Mesendoderm (in vitro differentiated cells): Measurements from ENCODE around the gene RPS15A.
"Not testable (repeated sequence)": the region's sequence is repeated elsewhere in the genome, so short reads cannot be mapped to it uniquely, and the experiment has no call there.

ENCODE experiments used
- DNase-seq: peaks from one replicate; pipeline ENCODE4 v3.0.0; 2013
- H2AK5ac ChIP-seq: 2 replicates; pipeline ENCODE4 v1.6.1; 2013; ENCODE audit warnings: low read length, inconsistent platforms
- H2BK120ac ChIP-seq: 2 replicates; pipeline ENCODE4 v1.6.1; 2013; ENCODE audit warnings: low read depth, mild to moderate bottlenecking, low read length, moderate library complexity, mixed read lengths
- H2BK15ac ChIP-seq: replicated peaks from 2 replicates; pipeline ENCODE4 v1.6.1; 2013; ENCODE audit warnings: low read depth, mild to moderate bottlenecking, moderate library complexity
- H2BK5ac ChIP-seq: 2 replicates; pipeline ENCODE4 v1.6.1; 2013; ENCODE audit warnings: low read length, inconsistent platforms
- H3K18ac ChIP-seq: 2 replicates; pipeline ENCODE4 v1.6.1; 2013; ENCODE audit warnings: mild to moderate bottlenecking, low read length, mixed read lengths
- H3K23ac ChIP-seq: one replicate; pipeline ENCODE4 v1.6.1; 2013; ENCODE audit warnings: low read length
- H3K27ac ChIP-seq: 2 replicates; pipeline ENCODE4 v1.5.1; 2013; ENCODE audit warnings: low read depth, mild to moderate bottlenecking, inconsistent platforms, low read length, moderate library complexity
- H3K27me3 ChIP-seq: 2 replicates; pipeline ENCODE4 v1.6.1; 2013; ENCODE audit warnings: low read length, control low read depth, mild to moderate bottlenecking, inconsistent platforms; ENCODE audit not compliant: insufficient read depth, poor library complexity
- H3K36me3 ChIP-seq: 2 replicates; pipeline ENCODE4 v1.6.1; 2013; ENCODE audit warnings: low read length, inconsistent platforms; ENCODE audit not compliant: control insufficient read depth, insufficient read depth
- H3K4ac ChIP-seq: one replicate; pipeline ENCODE4 v1.6.1; 2013; ENCODE audit warnings: low read depth, mild to moderate bottlenecking, low read length, moderate library complexity
- H3K4me1 ChIP-seq: 2 replicates; pipeline ENCODE4 v1.6.1; 2013; ENCODE audit warnings: low read depth, low read length, inconsistent platforms; ENCODE audit not compliant: control insufficient read depth
- H3K4me2 ChIP-seq: 2 replicates; pipeline ENCODE4 v1.6.1; 2013; ENCODE audit warnings: low read length
- H3K4me3 ChIP-seq: 2 replicates; pipeline ENCODE4 v1.5.1; 2013; ENCODE audit warnings: mild to moderate bottlenecking, low read length
- H3K56ac ChIP-seq: one replicate; pipeline ENCODE4 v1.6.1; 2013; ENCODE audit warnings: low read length
- H3K79me1 ChIP-seq: 2 replicates; pipeline ENCODE4 v1.6.1; 2013; ENCODE audit warnings: low read length, inconsistent platforms
- H3K79me2 ChIP-seq: 2 replicates; pipeline ENCODE4 v1.6.1; 2013; ENCODE audit warnings: mild to moderate bottlenecking, low read length; ENCODE audit not compliant: control insufficient read depth, insufficient read depth
- H3K9ac ChIP-seq: 2 replicates; pipeline ENCODE4 v1.6.1; 2013; ENCODE audit warnings: low read length, inconsistent platforms
- H4K5ac ChIP-seq: one replicate; pipeline ENCODE4 v1.6.1; 2013; ENCODE audit warnings: low read length
- H4K8ac ChIP-seq: one replicate; pipeline ENCODE4 v1.6.1; 2013; ENCODE audit warnings: low read depth, mild to moderate bottlenecking, control low read depth, low read length, moderate library complexity
- WGBS: extraction: QIAGEN DNeasy Blood & Tissue Kit; methylation state at CpG from one replicate; pipeline ENCODE4 v1.1.7; 2013; ENCODE audit warnings: low lambda C conversion rate, missing lambda C conversion rate; ENCODE audit not compliant: insufficient coverage; ENCODE audit errors: extremely low coverage; 5-methylcytosine and 5-hydroxymethylcytosine counted together

Gene RPS15A

GRCh38 chr16:18776334-18776733 lies 13.8 kb downstream of the RPS15A start:
- H3K4ac ChIP-seq, H4K8ac ChIP-seq, H3K23ac ChIP-seq, H3K18ac ChIP-seq, H3K79me2 ChIP-seq, H3K79me1 ChIP-seq, H2AK5ac ChIP-seq, H3K9ac ChIP-seq, H3K27me3 ChIP-seq, H3K27ac ChIP-seq, H3K4me2 ChIP-seq, H3K36me3 ChIP-seq, DNase-seq, H2BK120ac ChIP-seq, H3K4me1 ChIP-seq, H3K56ac ChIP-seq, H2BK15ac ChIP-seq, H2BK5ac ChIP-seq, H4K5ac ChIP-seq, H3K4me3 ChIP-seq: not testable (repeated sequence)
- WGBS, result no CpG with 5 or more reads among the region's 5 CpGs

DNA sequence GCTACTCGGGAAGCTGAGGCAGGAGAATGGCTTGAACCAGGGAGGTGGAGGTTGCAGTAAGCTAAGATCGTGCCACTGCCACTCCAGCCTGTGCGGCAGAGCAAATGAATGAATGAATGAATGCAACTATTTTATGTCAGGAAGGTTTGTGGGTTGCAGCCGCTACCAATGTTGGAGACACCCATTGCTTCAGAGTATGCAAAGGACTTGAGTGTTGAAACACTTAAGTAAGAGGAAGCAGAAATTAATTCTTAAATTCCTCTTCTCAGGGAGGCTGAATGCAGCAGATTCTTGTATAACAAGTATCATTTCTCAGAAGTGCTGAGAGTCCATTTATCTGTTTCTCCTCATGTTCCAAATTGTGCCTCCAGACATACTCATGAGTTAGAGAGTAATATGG lies 15.5 kb downstream of the RPS15A start:
- not testable (repeated sequence) for H2BK5ac ChIP-seq, H2BK15ac ChIP-seq, H3K36me3 ChIP-seq, DNase-seq, H2AK5ac ChIP-seq, H3K4me2 ChIP-seq, H3K18ac ChIP-seq, H3K4ac ChIP-seq, H3K27me3 ChIP-seq, H3K23ac ChIP-seq, H4K8ac ChIP-seq, H3K4me1 ChIP-seq, H3K9ac ChIP-seq, H3K4me3 ChIP-seq, H3K27ac ChIP-seq, H3K79me2 ChIP-seq, H4K5ac ChIP-seq, H3K79me1 ChIP-seq, H2BK120ac ChIP-seq, H3K56ac ChIP-seq
- no CpG with 5 or more reads among the region's 4 CpGs for WGBS

GRCh38 chr16:18772171-18772570 lies 18.0 kb downstream of the RPS15A start:
- not testable (repeated sequence) for DNase-seq, H2BK5ac ChIP-seq
- no CpG with 5 or more reads among the region's 7 CpGs for WGBS

DNA sequence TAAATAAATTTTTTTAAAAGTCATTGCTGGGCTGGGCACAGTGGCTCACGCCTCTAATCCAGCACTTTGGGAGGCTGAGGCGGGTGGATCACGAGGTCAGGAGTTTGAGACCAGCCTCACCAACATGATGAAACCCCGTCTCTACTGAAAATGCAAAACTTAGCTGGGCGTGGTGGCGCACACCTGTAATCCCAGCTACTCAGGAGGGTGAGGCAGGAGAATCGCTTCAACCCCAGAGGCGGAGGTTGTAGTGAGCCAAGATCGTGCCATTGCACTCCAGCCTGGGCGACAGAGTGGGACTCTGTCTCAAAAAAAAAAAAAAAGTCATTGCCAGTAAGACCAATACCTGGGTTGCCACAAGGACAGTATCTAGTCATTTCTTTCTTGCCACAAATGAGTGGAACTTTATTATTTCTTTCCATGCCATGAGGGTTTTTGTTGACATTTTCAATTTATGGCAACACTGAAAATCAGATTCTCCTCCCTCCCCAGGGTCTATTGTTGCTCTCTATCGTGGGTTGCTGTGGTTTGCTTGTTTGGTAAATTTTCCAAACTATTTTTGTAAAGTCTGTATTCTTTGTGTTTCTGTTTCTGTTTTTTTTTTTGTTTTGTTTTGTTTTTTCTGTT lies 19.7 kb downstream of the RPS15A start:
- not testable (repeated sequence) for H3K9ac ChIP-seq, H2AK5ac ChIP-seq, H2BK120ac ChIP-seq, H3K4me1 ChIP-seq, H4K8ac ChIP-seq, H2BK5ac ChIP-seq, H3K4me3 ChIP-seq, H3K23ac ChIP-seq, H3K27ac ChIP-seq, H3K36me3 ChIP-seq, H3K18ac ChIP-seq, H3K56ac ChIP-seq, H4K5ac ChIP-seq, H3K79me1 ChIP-seq, H2BK15ac ChIP-seq, H3K4ac ChIP-seq, H3K79me2 ChIP-seq, H3K4me2 ChIP-seq, H3K27me3 ChIP-seq, DNase-seq
- WGBS, result no CpG with 5 or more reads among the region's 11 CpGs

More at GRCh38 chr16:18772171-18772570, 18.0 kb downstream of the RPS15A start:
- H3K27me3 ChIP-seq, H3K4me1 ChIP-seq, H3K23ac ChIP-seq, H2BK15ac ChIP-seq, H3K36me3 ChIP-seq, H3K79me2 ChIP-seq, H3K4me2 ChIP-seq, H3K79me1 ChIP-seq, H3K18ac ChIP-seq, H3K27ac ChIP-seq, H2BK120ac ChIP-seq, H3K56ac ChIP-seq, H3K4ac ChIP-seq, H3K9ac ChIP-seq, H4K5ac ChIP-seq, H3K4me3 ChIP-seq, H4K8ac ChIP-seq, H2AK5ac ChIP-seq: not testable (repeated sequence)

GRCh38 chr16:18767217-18767616 lies 22.9 kb downstream of the RPS15A start:
- not testable (repeated sequence) for H2BK5ac ChIP-seq, H3K36me3 ChIP-seq, H3K4me1 ChIP-seq, H3K27me3 ChIP-seq, DNase-seq, H3K4ac ChIP-seq, H3K79me1 ChIP-seq, H4K5ac ChIP-seq, H3K18ac ChIP-seq, H3K79me2 ChIP-seq, H3K4me3 ChIP-seq, H3K56ac ChIP-seq, H4K8ac ChIP-seq, H2BK120ac ChIP-seq, H3K4me2 ChIP-seq, H2AK5ac ChIP-seq, H3K23ac ChIP-seq, H3K27ac ChIP-seq, H2BK15ac ChIP-seq, H3K9ac ChIP-seq
- WGBS, result no CpG with 5 or more reads among the region's 7 CpGs

DNA sequence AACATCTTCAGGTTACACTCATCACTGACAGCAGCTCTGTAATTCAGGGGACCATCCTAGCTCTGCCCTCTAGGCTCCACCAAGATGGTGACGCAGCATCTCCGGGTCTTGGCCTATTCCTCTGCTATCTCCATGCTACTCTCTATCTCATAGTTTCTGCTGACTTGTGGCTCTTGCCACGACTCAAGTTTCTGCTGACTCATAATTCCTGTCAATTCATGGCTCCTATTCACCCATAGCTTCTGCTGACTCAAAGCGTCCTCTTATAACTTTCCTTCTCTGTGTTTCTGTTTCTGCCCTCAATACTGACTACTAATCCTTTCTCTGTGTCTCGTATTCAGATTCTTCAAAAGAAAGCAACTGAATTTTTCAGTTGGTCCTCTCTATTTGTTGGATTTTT lies 27.4 kb downstream of the RPS15A start:
- not testable (repeated sequence) for H2BK5ac ChIP-seq, H3K23ac ChIP-seq, H3K4me2 ChIP-seq, H3K36me3 ChIP-seq, H2AK5ac ChIP-seq, H3K79me2 ChIP-seq, DNase-seq, H3K18ac ChIP-seq, H3K4me1 ChIP-seq, H3K27me3 ChIP-seq, H3K4ac ChIP-seq, H4K5ac ChIP-seq, H2BK120ac ChIP-seq, H3K9ac ChIP-seq, H3K79me1 ChIP-seq, H4K8ac ChIP-seq, H3K27ac ChIP-seq, H3K56ac ChIP-seq, H3K4me3 ChIP-seq, H2BK15ac ChIP-seq
- no CpG with 5 or more reads among the region's 5 CpGs for WGBS
